GM19455 (cell line): Measurements from ENCODE around the gene HTRA1.

Source experiments
- ATAC-seq: cut with Tn5 transposase; IDR thresholded peaks from one replicate; pipeline ENCODE4 v1.9.1; 2021; ENCODE audit not compliant: unreplicated experiment

The HTRA1 gene

DNA sequence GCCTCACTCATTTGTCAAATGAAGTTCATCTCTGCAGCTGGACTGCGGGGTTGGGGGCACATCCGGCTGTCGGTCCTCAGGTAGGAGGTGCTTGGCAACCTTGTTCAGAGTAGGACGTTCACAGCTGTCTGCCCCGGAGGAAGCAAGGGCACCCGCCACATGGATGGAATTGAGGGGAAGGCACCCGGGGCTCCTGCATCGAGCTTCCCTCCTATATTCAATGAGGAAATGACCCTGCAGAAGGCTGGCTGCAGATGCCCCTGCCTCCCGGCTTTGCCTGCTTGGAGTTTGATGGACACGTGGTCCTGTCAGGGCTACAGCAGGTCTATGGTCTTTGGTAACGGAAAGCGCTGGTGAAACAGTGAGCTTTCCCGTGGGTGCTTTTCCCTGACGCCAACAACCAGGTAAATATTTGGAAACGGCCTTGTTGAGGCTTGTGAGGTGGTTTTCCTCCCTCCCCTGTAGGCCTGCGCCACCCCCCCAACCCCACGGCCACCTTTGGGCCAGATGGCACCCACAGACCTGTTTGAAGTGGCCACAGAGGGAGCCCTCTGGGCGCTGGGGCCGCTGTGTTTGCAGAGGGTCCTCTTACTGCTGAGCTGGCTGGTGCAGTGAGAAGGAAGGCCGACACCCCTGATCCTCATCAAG is 32.9 kb downstream of the HTRA1 start:
- ATAC-seq, result no peak

DNA sequence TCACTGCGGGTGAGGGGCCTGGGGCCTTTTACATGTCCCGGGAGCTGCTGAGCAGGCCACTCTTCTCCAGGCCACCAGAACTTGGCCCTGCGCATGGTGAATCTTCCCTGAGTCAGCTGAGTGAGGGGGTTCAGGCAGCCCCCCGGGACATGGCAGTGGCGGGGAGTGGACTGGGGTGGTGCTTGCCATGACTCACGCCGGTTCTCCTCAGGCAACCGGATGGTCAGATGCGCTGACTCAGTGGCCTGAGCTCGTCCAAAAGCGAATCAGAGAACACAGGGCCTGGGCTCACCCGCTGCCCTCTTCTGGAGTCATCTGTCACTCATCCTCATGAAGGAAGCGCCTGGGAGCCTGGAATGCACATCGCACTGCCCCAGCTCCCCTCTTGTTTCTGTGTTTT is 33.5 kb downstream of the HTRA1 start:
- no peak for ATAC-seq

GRCh38 chr10:122495406-122496340 is 34.3 kb downstream of the HTRA1 start:
- ATAC-seq, result no peak

DNA sequence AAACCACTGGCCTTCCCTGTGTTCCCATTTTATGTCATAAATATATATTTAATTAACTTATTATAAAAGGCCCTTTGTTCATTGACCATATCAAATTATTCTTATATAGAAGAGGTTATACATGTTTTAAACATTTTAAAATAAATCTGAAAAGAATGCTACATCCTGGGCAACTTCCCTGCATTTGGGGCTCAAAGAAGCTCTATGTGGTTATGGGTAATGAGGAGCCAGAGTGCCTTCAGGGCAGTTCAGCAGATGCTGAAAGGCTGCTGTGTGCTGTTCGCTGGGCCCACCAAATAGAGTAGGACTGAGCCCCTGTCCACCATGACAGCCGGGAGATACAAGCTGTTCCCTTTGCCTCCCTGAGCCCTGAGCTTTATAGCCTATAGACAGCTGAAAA is 35.9 kb downstream of the HTRA1 start:
- no peak for ATAC-seq

DNA sequence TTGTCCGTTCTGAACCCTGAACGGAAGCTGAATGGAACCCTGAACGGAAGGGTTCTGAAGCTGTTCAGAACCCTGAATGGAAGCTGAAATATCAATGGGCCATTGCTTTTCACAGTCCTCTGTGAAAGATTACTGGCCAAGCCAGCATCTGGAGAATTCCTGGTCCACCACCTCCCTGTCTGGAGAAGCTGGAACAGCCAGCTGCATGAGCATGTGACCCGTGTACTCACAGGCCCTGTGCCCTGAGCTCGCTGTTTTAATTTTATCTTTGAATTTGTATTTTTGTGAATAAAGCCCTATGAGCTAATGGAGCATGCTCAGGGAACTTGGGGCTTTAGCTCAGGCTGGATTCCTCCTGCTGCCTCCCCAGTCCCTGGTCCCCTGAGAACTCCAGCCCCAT is 37.2 kb downstream of the HTRA1 start:
- ATAC-seq, result no peak

DNA sequence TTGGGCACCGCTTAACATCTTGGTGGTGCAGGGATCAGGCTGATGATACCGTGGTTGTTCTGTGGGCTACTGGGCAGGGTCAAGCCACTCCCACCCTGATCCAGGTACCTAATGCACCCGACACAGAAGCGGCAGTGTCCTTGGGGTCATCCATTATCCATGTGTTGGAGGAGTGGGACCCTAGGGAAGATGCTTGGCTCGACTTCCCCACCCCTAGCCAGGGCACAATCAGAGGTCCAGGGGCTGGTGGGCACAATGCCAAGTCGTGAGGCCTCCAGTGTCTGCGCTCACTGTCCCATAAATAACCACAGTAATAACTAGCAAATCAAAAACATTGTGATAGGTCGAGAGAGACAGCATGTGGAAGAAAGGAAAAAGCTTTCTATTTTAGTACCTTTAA is 37.7 kb downstream of the HTRA1 start:
- ATAC-seq, result no peak

DNA sequence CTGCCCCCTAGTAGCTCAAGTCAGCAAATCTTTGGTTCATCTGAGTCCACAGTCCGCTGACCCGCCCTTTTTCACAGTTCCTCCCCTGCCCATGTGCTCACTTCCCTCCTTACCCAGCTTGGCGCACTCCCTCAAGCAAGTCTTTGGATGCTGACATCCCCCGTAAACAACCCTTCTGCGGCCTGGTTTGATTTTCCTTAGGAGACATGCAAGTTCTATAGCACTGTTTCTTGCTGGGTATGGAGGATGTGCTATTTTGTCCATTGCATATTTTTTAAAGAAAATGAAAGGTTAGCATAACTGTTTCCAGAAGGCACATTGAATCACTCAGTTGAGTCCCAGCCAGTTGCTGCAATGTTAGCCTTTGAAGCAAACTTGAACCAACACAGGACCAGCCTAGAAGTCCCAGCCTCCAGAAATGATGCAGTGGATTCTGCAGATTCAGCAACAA is 38.2 kb downstream of the HTRA1 start:
- ATAC-seq, result no peak

- no peak for ATAC-seq
Measured at GRCh38 chr10:122500194-122500593, 38.8 kb downstream of the HTRA1 start.

- ATAC-seq, result no peak
Measured at GRCh38 chr10:122500726-122501125, 39.4 kb downstream of the HTRA1 start.

DNA sequence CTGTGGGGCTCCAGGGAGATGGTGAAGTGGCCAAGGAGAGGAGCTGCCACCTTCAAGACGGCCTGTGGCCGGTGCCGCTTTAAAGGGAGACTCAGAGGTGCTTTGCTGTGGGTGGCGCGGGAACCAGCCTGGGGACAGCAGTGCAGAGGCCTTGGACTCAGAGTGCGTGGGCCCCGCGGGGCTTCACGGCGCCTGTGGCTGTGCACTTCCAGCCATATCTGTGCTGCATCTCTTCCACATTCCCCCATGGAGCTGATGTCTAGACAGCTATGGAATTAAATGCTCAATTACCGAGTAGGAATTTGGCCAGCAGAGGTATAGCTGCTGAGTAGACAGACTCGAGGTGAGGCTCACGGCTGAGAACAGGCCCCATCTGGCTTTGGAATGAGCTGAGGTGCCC is 41.7 kb downstream of the HTRA1 start:
- no peak for ATAC-seq

GRCh38 chr10:122503886-122504609 is 42.7 kb downstream of the HTRA1 start:
- ATAC-seq, result no peak

- no peak for ATAC-seq
Measured at GRCh38 chr10:122504610-122504950, 43.2 kb downstream of the HTRA1 start.

GRCh38 chr10:122505011-122505410 is 43.7 kb downstream of the HTRA1 start:
- no peak for ATAC-seq

DNA sequence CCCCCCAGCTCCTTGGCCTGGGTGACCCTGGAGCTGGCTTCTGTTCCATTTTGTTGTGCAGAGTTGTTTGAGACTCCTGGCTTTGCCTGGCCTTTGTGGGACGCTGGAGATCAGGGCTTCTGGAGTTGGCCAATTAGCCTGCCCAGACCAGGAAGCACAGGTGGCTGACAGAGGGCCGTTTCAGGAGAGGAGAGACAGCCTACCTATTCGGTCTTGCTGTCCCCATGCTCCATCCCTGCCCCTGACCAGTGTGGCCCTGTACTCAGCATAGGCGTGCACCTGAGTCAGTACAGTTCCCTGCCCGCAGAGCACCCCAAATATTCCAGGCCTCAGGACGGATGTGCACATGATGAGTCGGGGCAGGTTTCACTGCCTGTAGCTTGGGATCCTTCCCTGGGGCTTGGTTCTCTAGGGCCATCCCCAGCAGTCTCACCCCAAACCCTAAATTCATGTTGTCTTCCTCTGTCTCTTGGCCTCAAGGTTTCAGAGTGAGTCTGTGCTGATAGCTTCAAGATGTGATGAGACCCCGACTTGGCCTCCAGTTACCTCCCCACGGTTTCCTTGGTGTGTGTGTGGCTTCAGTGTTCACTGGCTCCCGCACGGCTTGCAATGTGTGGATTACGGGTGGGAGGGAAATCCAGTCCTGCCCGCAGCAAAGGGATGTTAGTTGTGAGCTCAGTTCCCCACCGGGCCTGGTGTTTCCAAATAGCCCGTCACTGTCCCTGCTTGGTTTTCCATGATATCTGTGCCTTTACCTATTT is 44.7 kb downstream of the HTRA1 start:
- no peak for ATAC-seq

DNA sequence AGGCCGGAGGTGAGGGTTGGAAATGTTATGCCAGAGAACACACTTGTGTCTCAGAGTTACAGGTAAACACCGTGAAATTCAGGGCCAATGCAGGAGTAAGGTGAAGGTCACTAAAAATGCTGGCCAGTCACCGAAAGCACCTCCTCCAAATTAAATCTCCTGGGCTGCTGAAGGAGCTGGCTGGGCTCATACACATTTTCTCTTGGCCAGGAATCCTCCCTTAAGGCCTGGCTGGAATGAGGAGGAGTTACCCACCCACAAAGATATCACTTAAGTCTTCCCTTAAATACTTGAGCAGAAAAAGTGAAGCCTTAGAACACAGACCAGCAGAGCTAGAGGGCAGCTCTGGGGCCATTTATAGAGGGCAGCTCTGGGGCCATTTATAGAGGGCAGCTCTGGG is 46.3 kb downstream of the HTRA1 start:
- ATAC-seq, result no peak

GRCh38 chr10:122508021-122508420 is 46.7 kb downstream of the HTRA1 start:
- no peak for ATAC-seq

- no peak for ATAC-seq
Measured at GRCh38 chr10:122509323-122509722, 48.0 kb downstream of the HTRA1 start.

- no peak for ATAC-seq
Measured at GRCh38 chr10:122510326-122510725, 49.0 kb downstream of the HTRA1 start.

DNA sequence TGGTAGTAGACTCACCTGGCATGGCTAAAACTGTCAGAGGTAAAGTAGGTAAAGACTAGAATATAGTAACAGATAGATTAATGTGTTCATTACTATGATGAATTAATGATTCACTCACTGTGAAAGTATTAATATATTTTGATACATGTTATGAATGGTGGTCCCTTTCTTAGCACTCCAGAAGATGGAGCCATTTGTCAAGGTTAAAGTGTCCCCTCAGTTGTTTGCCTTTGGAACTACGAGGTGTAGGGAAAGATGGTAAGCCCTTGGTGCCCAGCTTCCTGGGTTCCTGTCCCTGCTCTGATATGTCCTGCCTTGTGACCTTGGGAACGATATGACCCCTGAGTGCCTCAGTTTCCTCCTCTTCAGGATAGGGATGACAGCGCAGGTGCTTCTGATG is 49.4 kb downstream of the HTRA1 start:
- ATAC-seq, result no peak

GRCh38 chr10:122513053-122513452 is 51.7 kb downstream of the HTRA1 start:
- no peak for ATAC-seq
